Stimulated activated CD8-positive, alpha-beta memory T cell treated with anti-CD3 and anti-CD28 coated beads, Interleukin-12 subunit alpha, Interleukin-12 subunit beta, amount 100 ng/mL, for 24 hours (primary cell): ENCODE results near the gene PLA2G6.
"Not testable (repeated sequence)": the region's sequence is repeated elsewhere in the genome, so short reads cannot be mapped to it uniquely, and the experiment has no call there.

Source experiments
- DNase-seq: peaks from one replicate; pipeline ENCODE4 v3.0.0-alpha.2; 2020; ENCODE audit errors: extremely low read depth

PLA2G6 gene

GRCh38 chr22:38190581-38190980, 9.0 kb upstream of the PLA2G6 start:
- DNase-seq: no peak

- no peak for DNase-seq
These were observed 7.5 kb upstream of the PLA2G6 start for GRCh38 chr22:38189104-38189503.

GRCh38 chr22:38187413-38188212, 6.0 kb upstream of the PLA2G6 start:
- no peak for DNase-seq

GRCh38 chr22:38186429-38186828, 4.8 kb upstream of the PLA2G6 start:
- DNase-seq: no peak

GRCh38 chr22:38184788-38185187, 3.2 kb upstream of the PLA2G6 start:
- DNase-seq: no peak

GRCh38 chr22:38180841-38181452, 683 bp downstream of the PLA2G6 start:
- no peak for DNase-seq

GRCh38 chr22:38178605-38178937, 3.1 kb downstream of the PLA2G6 start:
- DNase-seq: not testable (repeated sequence)

- no peak for DNase-seq
These were observed 3.6 kb downstream of the PLA2G6 start for GRCh38 chr22:38177926-38178604.

GRCh38 chr22:38177571-38177925, 4.1 kb downstream of the PLA2G6 start:
- not testable (repeated sequence) for DNase-seq

- DNase-seq: no peak
These were observed 4.6 kb downstream of the PLA2G6 start for GRCh38 chr22:38177044-38177443.

- DNase-seq: no peak
These were observed 5.4 kb downstream of the PLA2G6 start for GRCh38 chr22:38176170-38176741.

- DNase-seq: no peak
These were observed 6.2 kb downstream of the PLA2G6 start for GRCh38 chr22:38175206-38176118.

GRCh38 chr22:38174626-38175025, 7.0 kb downstream of the PLA2G6 start:
- no peak for DNase-seq

GRCh38 chr22:38173641-38173906, 8.1 kb downstream of the PLA2G6 start:
- no peak for DNase-seq

- no peak for DNase-seq
These were observed 8.6 kb downstream of the PLA2G6 start for GRCh38 chr22:38172832-38173640.

GRCh38 chr22:38171927-38172831, 9.5 kb downstream of the PLA2G6 start:
- no peak for DNase-seq

GRCh38 chr22:38170469-38170868, 11.2 kb downstream of the PLA2G6 start:
- DNase-seq: no peak

- DNase-seq: no peak
These were observed 12.5 kb downstream of the PLA2G6 start for GRCh38 chr22:38169116-38169515.

- DNase-seq: no peak
These were observed 13.6 kb downstream of the PLA2G6 start for GRCh38 chr22:38167988-38168407.
